Astrocyte (in vitro differentiated cells and primary cell): ENCODE measurements around the gene VAV2. TPM values are rescaled to one million over a fixed set of nuclear protein-coding genes. Genes with fewer than 3 reads are reported as not detected.

Source experiments
- DNase-seq: peaks from one replicate; pipeline ENCODE4 v3.0.0-alpha.2; 2010; ENCODE audit warnings: low read depth
- FAIRE-seq: peaks from 2 replicates; lab custom pipeline; 2011; peaks lifted over from hg19 to GRCh38; lab: Jason Lieb, UNC
- H2AFZ ChIP-seq: 2 replicates; pipeline ENCODE4 v1.6.0; 2012; ENCODE audit warnings: low read depth, low read length, inconsistent platforms
- H3K27ac ChIP-seq: 2 replicates; pipeline ENCODE4 v1.5.1; 2011; ENCODE audit warnings: low read depth, low read length, inconsistent platforms
- H3K27me3 ChIP-seq: 2 replicates; pipeline ENCODE4 v1.6.0; 2011; ENCODE audit warnings: low read length, inconsistent platforms; ENCODE audit not compliant: insufficient read depth
- H3K36me3 ChIP-seq: 2 replicates; pipeline ENCODE4 v1.5.1; 2011; ENCODE audit warnings: low read length, inconsistent platforms; ENCODE audit not compliant: insufficient read depth
- H3K4me1 ChIP-seq: 2 replicates; pipeline ENCODE4 v1.5.1; 2011; ENCODE audit warnings: low read length, inconsistent platforms; ENCODE audit not compliant: insufficient read depth
- H3K4me2 ChIP-seq: 2 replicates; pipeline ENCODE4 v1.6.0; 2012; ENCODE audit warnings: low read length, inconsistent platforms
- H3K4me3 ChIP-seq: 2 replicates; pipeline ENCODE4 v1.5.1; 2011; ENCODE audit warnings: low read depth, mild to moderate bottlenecking, low read length, inconsistent platforms; ENCODE audit not compliant: insufficient read depth
- H3K79me2 ChIP-seq: 2 replicates; pipeline ENCODE4 v1.6.0; 2012; ENCODE audit warnings: mild to moderate bottlenecking, low read length, inconsistent platforms; ENCODE audit not compliant: insufficient read depth
- H3K9ac ChIP-seq: 2 replicates; pipeline ENCODE4 v1.6.0; 2012; ENCODE audit warnings: mild to moderate bottlenecking, low read length, inconsistent platforms
- H3K9me3 ChIP-seq: 2 replicates; pipeline ENCODE4 v1.5.1; 2012; ENCODE audit warnings: low read depth, mild to moderate bottlenecking, low read length, inconsistent platforms; ENCODE audit not compliant: insufficient read depth
- H4K20me1 ChIP-seq: 2 replicates; pipeline ENCODE4 v1.6.0; 2012; ENCODE audit warnings: low read length, inconsistent platforms; ENCODE audit not compliant: insufficient read depth
- H3K27ac Mint-ChIP-seq: one replicate; pipeline ENCODE4 v1.8.0; 2021; ENCODE audit warnings: mild to moderate bottlenecking, mixed read lengths; ENCODE audit not compliant: unreplicated experiment
- H3K27me3 Mint-ChIP-seq: one replicate; pipeline ENCODE4 v1.8.0; 2021; ENCODE audit warnings: low read depth, mixed read lengths; ENCODE audit not compliant: unreplicated experiment
- H3K36me3 Mint-ChIP-seq: one replicate; pipeline ENCODE4 v1.8.0; 2021; ENCODE audit warnings: low read depth, mixed read lengths; ENCODE audit not compliant: unreplicated experiment
- H3K4me1 Mint-ChIP-seq: one replicate; pipeline ENCODE4 v1.8.0; 2021; ENCODE audit warnings: low read depth, mixed read lengths; ENCODE audit not compliant: unreplicated experiment
- H3K4me3 Mint-ChIP-seq: one replicate; pipeline ENCODE4 v1.8.0; 2021; ENCODE audit warnings: mild to moderate bottlenecking, moderate library complexity, mixed read lengths; ENCODE audit not compliant: unreplicated experiment
- H3K9me3 Mint-ChIP-seq: one replicate; pipeline ENCODE4 v1.8.0; 2021; ENCODE audit warnings: mild to moderate bottlenecking, mixed read lengths; ENCODE audit not compliant: unreplicated experiment
- CTCF ChIP-seq: IDR thresholded peaks from 2 replicates; pipeline ENCODE4 v1.5.1; 2011; ENCODE audit warnings: low read depth, mild to moderate bottlenecking, inconsistent platforms, low read length, moderate library complexity; ENCODE audit not compliant: insufficient read depth
- EZH2 ChIP-seq: IDR thresholded peaks from 2 replicates; pipeline ENCODE4 v1.6.1; 2012; ENCODE audit warnings: mild to moderate bottlenecking, low read length, inconsistent platforms; ENCODE audit not compliant: insufficient read depth
- total RNA-seq: library from RNA; stranded (reverse); gene quantifications from 2 replicates; pipeline ENCODE4 v1.2.1, GENCODE V29; 2021

VAV2 gene
- total RNA-seq, 1 donor from 2014 or later: 36.5 TPM

GRCh38 chr9:133970581-133971058 lies 21.5 kb downstream of the VAV2 start:
- no peaks in the 10 kb centered on the region for H3K9me3 Mint-ChIP-seq
- no peaks in the 10 kb centered on the region for H3K27me3 Mint-ChIP-seq
- Histone ChIP-seq H3K4me2 (no peak overlapping the region), H3K4me1 (peaks cover 7% of the 10 kb centered on the region), H2AFZ (no peak overlapping the region), H4K20me1 (peaks cover 100% of the 10 kb centered on the region), H3K9ac (no peak overlapping the region), H3K27me3 (no peaks in the 10 kb centered on the region), H3K36me3 (no peaks in the 10 kb centered on the region), H3K79me2 (peaks cover 98% of the 10 kb centered on the region), H3K27ac (no peak overlapping the region), H3K9me3 (no peaks in the 10 kb centered on the region), H3K4me3 (no peak overlapping the region)
- no peak for TF ChIP-seq EZH2
- H3K4me3 Mint-ChIP-seq: no peak overlapping the region
- no peak overlapping the region for H3K27ac Mint-ChIP-seq
- FAIRE-seq (no peak), DNase-seq (no peak)
- peaks cover 2% of the 10 kb centered on the region for H3K36me3 Mint-ChIP-seq
- peaks cover 17% of the 10 kb centered on the region for H3K4me1 Mint-ChIP-seq

GRCh38 chr9:133969681-133970580 lies 22.2 kb downstream of the VAV2 start:
- no peak overlapping the region for H3K4me3 ChIP-seq
- no peaks in the 10 kb centered on the region for H3K9me3 Mint-ChIP-seq
- H3K27ac Mint-ChIP-seq: no peak overlapping the region
- H3K4me2 ChIP-seq: no peak overlapping the region
- H3K36me3 ChIP-seq: no peaks in the 10 kb centered on the region
- peaks cover 100% of the 10 kb centered on the region for H4K20me1 ChIP-seq
- H3K27me3 ChIP-seq: no peaks in the 10 kb centered on the region
- no peaks in the 10 kb centered on the region for H3K27me3 Mint-ChIP-seq
- H3K36me3 Mint-ChIP-seq: no peaks in the 10 kb centered on the region
- no peak for TF ChIP-seq EZH2
- no peak for TF ChIP-seq CTCF
- H3K4me1 Mint-ChIP-seq: peaks cover 17% of the 10 kb centered on the region
- FAIRE-seq (no peak), DNase-seq (no peak)
- no peaks in the 10 kb centered on the region for H3K9me3 ChIP-seq
- peak overlapping the region; percentile 27 for H3K4me3 Mint-ChIP-seq
- peaks cover 98% of the 10 kb centered on the region for H3K79me2 ChIP-seq
- H2AFZ ChIP-seq: no peak overlapping the region
- peaks cover 7% of the 10 kb centered on the region for H3K4me1 ChIP-seq
- no peak overlapping the region for H3K9ac ChIP-seq
- H3K27ac ChIP-seq: no peak overlapping the region

GRCh38 chr9:133968966-133969617 lies 23.0 kb downstream of the VAV2 start:
- no peak overlapping the region for H3K4me3 ChIP-seq
- H3K27ac ChIP-seq: no peak overlapping the region
- no peak overlapping the region for H2AFZ ChIP-seq
- H3K9ac ChIP-seq: no peak overlapping the region
- DNase-seq (no peak), FAIRE-seq (no peak)
- no peaks in the 10 kb centered on the region for H3K9me3 ChIP-seq
- no peak overlapping the region for H3K27ac Mint-ChIP-seq
- H3K27me3 Mint-ChIP-seq: no peaks in the 10 kb centered on the region
- TF ChIP-seq CTCF: no peak
- TF ChIP-seq EZH2: no peak
- peak overlapping the region; percentile 27 for H3K4me3 Mint-ChIP-seq
- no peaks in the 10 kb centered on the region for H3K27me3 ChIP-seq
- H3K4me1 ChIP-seq: peaks cover 7% of the 10 kb centered on the region
- peaks cover 98% of the 10 kb centered on the region for H4K20me1 ChIP-seq
- H3K9me3 Mint-ChIP-seq: no peaks in the 10 kb centered on the region
- no peaks in the 10 kb centered on the region for H3K36me3 ChIP-seq
- H3K79me2 ChIP-seq: peaks cover 98% of the 10 kb centered on the region
- no peaks in the 10 kb centered on the region for H3K36me3 Mint-ChIP-seq
- peaks cover 16% of the 10 kb centered on the region for H3K4me1 Mint-ChIP-seq
- H3K4me2 ChIP-seq: no peak overlapping the region
